ENCODE results near the gene CCDC91.

DNA sequence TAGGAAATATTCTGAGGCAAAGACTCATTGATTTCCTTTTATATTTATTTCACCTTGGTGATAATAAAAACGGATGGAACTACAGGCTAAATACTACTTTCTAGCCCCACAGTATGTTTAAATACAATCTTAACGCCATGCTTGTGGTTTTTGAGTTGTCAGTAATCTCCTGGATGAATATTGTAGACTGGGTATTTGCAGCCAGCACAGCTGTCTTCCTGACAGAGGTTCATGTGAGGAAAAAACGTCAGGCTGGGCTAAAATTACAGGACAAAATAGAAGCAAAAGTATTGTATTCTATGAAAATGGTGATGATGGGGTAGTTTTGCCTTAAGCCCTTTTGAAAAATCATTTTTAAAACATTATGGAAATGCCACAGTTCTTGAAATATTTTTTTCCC, 140.9 kb downstream of the CCDC91 start:
- TF ChIP-seq POLR2A (IDR thresholded peaks at IDR 0.05) = no peak
- no peak for TF ChIP-seq CTCF (IDR thresholded peaks at IDR 0.05)
